AG04449 (cell line): Measurements from ENCODE around the gene CREB3.

Experiments
- CTCF ChIA-PET: fragments of 350-600 bp; formaldehyde crosslinking; extraction: SDS; loops from one replicate; lab custom pipeline; 2021; ENCODE audit warnings: antibody characterized with exemption; lab: Yijun Ruan, JAX
- POLR2A ChIA-PET: fragments of 400-600, 350-600 bp; formaldehyde crosslinking; extraction: SDS; loops from one replicate; lab custom pipeline; 2020; ENCODE audit warnings: antibody characterized with exemption, inconsistent platforms; lab: Yijun Ruan, JAX
- DNase-seq: peaks from one replicate; pipeline ENCODE4 v3.0.0-alpha.2; 2010; ENCODE audit warnings: low read depth, low spot score
- H3K4me3 ChIP-seq: 2 replicates; pipeline ENCODE4 v1.5.1; 2011; ENCODE audit warnings: low read depth, mild to moderate bottlenecking, control low read depth, low read length
- TF ChIP-seq, protein P1 (sequence below): IDR thresholded peaks from one replicate; pipeline ENCODE4 v1.5.1; 2011; ENCODE audit warnings: mild to moderate bottlenecking, moderate library complexity, low read length, control low read depth, inconsistent platforms; ENCODE audit not compliant: insufficient read depth; ENCODE audit errors: missing control alignments

CREB3 gene

GRCh38 chr9:35766997-35767396, 34.5 kb downstream of the CREB3 start:
- ChIA-PET CTCF (no interaction called here), POLR2A (no interaction called here)
- TF ChIP-seq, protein P1, sequence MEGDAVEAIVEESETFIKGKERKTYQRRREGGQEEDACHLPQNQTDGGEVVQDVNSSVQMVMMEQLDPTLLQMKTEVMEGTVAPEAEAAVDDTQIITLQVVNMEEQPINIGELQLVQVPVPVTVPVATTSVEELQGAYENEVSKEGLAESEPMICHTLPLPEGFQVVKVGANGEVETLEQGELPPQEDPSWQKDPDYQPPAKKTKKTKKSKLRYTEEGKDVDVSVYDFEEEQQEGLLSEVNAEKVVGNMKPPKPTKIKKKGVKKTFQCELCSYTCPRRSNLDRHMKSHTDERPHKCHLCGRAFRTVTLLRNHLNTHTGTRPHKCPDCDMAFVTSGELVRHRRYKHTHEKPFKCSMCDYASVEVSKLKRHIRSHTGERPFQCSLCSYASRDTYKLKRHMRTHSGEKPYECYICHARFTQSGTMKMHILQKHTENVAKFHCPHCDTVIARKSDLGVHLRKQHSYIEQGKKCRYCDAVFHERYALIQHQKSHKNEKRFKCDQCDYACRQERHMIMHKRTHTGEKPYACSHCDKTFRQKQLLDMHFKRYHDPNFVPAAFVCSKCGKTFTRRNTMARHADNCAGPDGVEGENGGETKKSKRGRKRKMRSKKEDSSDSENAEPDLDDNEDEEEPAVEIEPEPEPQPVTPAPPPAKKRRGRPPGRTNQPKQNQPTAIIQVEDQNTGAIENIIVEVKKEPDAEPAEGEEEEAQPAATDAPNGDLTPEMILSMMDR = no peak
- no peak overlapping the region for H3K4me3 ChIP-seq
- DNase-seq = no peak

GRCh38 chr9:35767458-35767857, 35.0 kb downstream of the CREB3 start:
- CTCF ChIA-PET = no interaction called here
- no peak overlapping the region for H3K4me3 ChIP-seq
- DNase-seq = no peak
- POLR2A ChIA-PET = no interaction called here
- TF ChIP-seq, protein P1 = no peak

DNA sequence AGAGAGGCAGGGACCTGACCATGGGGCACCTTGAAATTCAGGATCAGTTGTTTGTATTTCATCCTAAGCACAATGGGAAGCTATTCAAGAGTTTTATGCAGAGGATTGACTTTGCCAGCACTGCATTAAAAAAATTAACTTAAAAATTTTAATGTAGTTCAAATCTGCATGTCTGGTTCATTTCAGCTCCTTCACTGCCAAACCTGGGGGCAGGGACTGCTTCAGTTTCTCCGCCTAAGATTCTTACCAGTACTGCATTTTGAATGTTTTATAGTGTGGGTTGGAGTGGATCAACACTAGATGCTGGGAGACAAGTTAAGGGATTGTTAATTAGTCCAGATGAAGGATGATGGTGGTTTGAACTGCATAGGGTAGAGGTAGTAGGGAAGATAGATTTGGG, 37.3 kb downstream of the CREB3 start:
- DNase-seq = no peak
- CTCF ChIA-PET = interaction anchor here (0.8 to 11.6 kb wide), 2 partner anchors 20 to 113 kb away, joined by 4 to 102 read pairs; no protein-coding TSS in a partner anchor
- POLR2A ChIA-PET = no interaction called here
- TF ChIP-seq, protein P1 = no peak
- no peak overlapping the region for H3K4me3 ChIP-seq

- ChIA-PET POLR2A (interaction anchor here (0.6 kb wide), 1 partner anchor 362 kb away, joined by 4 read pairs; no protein-coding TSS in a partner anchor), CTCF (interaction anchor here (0.6 to 11.6 kb wide), 5 partner anchors 16 to 111 kb away, joined by 3 to 102 read pairs (median 4); no protein-coding TSS in a partner anchor)
- TF ChIP-seq, protein P1 = no peak
- no peak for DNase-seq
- no peak overlapping the region for H3K4me3 ChIP-seq
These were observed 38.6 kb downstream of the CREB3 start for GRCh38 chr9:35771075-35771433.

- no peak overlapping the region for H3K4me3 ChIP-seq
- TF ChIP-seq, protein P1 = no peak
- DNase-seq = no peak
- CTCF ChIA-PET = interaction anchor here (0.6 to 11.6 kb wide), 6 partner anchors 15 to 111 kb away, joined by 3 to 102 read pairs (median 4); no protein-coding TSS in a partner anchor
- POLR2A ChIA-PET = no interaction called here
These were observed 39.1 kb downstream of the CREB3 start for GRCh38 chr9:35771534-35771933.

GRCh38 chr9:35771943-35772342, 39.5 kb downstream of the CREB3 start:
- TF ChIP-seq, protein P1 = no peak
- DNase-seq = no peak
- ChIA-PET CTCF (interaction anchor here (1.1 to 11.6 kb wide), 7 partner anchors 13 to 125 kb away, joined by 3 to 102 read pairs (median 3); no protein-coding TSS in a partner anchor), POLR2A (no interaction called here)
- no peak overlapping the region for H3K4me3 ChIP-seq
